IPS DF 6.9 (cell line): ENCODE data around the gene MET.

Experiments
- DNase-seq: peaks from one replicate; pipeline ENCODE4 v3.0.0-alpha.2; 2013; ENCODE audit warnings: low read depth, low spot score
- H3K27ac ChIP-seq: one replicate; pipeline ENCODE4 v1.5.1; 2013; ENCODE audit warnings: low read length, control low read depth
- H3K27me3 ChIP-seq: 2 replicates; pipeline ENCODE4 v1.6.1; 2013; ENCODE audit warnings: mild to moderate bottlenecking, low read length; ENCODE audit not compliant: control insufficient read depth, insufficient read depth
- H3K36me3 ChIP-seq: 2 replicates; pipeline ENCODE4 v1.6.1; 2013; ENCODE audit warnings: low read length; ENCODE audit not compliant: control insufficient read depth, insufficient read depth
- H3K4me1 ChIP-seq: 2 replicates; pipeline ENCODE4 v1.6.1; 2013; ENCODE audit warnings: low read length; ENCODE audit not compliant: control insufficient read depth, insufficient read depth
- H3K4me3 ChIP-seq: 2 replicates; pipeline ENCODE4 v1.5.1; 2013; ENCODE audit warnings: mild to moderate bottlenecking, low read length
- H3K9me3 ChIP-seq: 2 replicates; pipeline ENCODE4 v1.6.1; 2013; ENCODE audit warnings: low read length, inconsistent platforms; ENCODE audit not compliant: control insufficient read depth, insufficient read depth
- WGBS: extraction: QIAGEN DNeasy Blood & Tissue Kit; methylation state at CpG from one replicate; pipeline ENCODE4 v1.1.7; 2013; ENCODE audit warnings: mixed read lengths, missing lambda C conversion rate; ENCODE audit not compliant: insufficient read length, insufficient coverage; 5-methylcytosine and 5-hydroxymethylcytosine counted together

MET gene

GRCh38 chr7:116771640-116772039 lies 99.6 kb downstream of the MET start:
- Histone ChIP-seq H3K9me3 (no peaks in the 10 kb centered on the region), H3K27me3 (peaks cover 1% of the 10 kb centered on the region; the same call in 1 of the 2 replicates), H3K4me3 (no peak overlapping the region), H3K4me1 (no peaks in the 10 kb centered on the region), H3K27ac (no peak overlapping the region), H3K36me3 (no peaks in the 10 kb centered on the region)
- no CpG with 5 or more reads among the region's 7 CpGs for WGBS
- DNase-seq, result no peak

- H3K4me1 ChIP-seq, result no peaks in the 10 kb centered on the region
- H3K36me3 ChIP-seq, result no peaks in the 10 kb centered on the region
- H3K4me3 ChIP-seq, result no peak overlapping the region
- no peaks in the 10 kb centered on the region for H3K9me3 ChIP-seq
- DNase-seq, result no peak
- no peak overlapping the region for H3K27ac ChIP-seq
- H3K27me3 ChIP-seq, result peaks cover 1% of the 10 kb centered on the region; the same call in 1 of the 2 replicates
Observed at GRCh38 chr7:116772423-116772863, 100.4 kb downstream of the MET start.

- Histone ChIP-seq H3K27ac (no peak overlapping the region), H3K27me3 (peaks cover 1% of the 10 kb centered on the region; the same call in 1 of the 2 replicates), H3K4me1 (no peaks in the 10 kb centered on the region), H3K36me3 (no peaks in the 10 kb centered on the region), H3K4me3 (no peak overlapping the region), H3K9me3 (no peaks in the 10 kb centered on the region)
- no CpG with 5 or more reads among the region's 2 CpGs for WGBS
- no peak for DNase-seq
Observed at GRCh38 chr7:116772926-116773749, 101.1 kb downstream of the MET start.

GRCh38 chr7:116776046-116776445 lies 104.0 kb downstream of the MET start:
- WGBS, result no CpG with 5 or more reads among the region's 2 CpGs
- no peak overlapping the region for H3K27ac ChIP-seq
- no peaks in the 10 kb centered on the region for H3K9me3 ChIP-seq
- H3K27me3 ChIP-seq, result peaks cover 1% of the 10 kb centered on the region; the same call in 1 of the 2 replicates
- no peaks in the 10 kb centered on the region for H3K4me1 ChIP-seq
- DNase-seq, result no peak
- no peak overlapping the region for H3K4me3 ChIP-seq
- no peaks in the 10 kb centered on the region for H3K36me3 ChIP-seq

- WGBS, result no CpG with 5 or more reads among the region's 3 CpGs
- DNase-seq, result no peak
- H3K36me3 ChIP-seq, result no peaks in the 10 kb centered on the region
- H3K27ac ChIP-seq, result no peak overlapping the region
- H3K9me3 ChIP-seq, result no peaks in the 10 kb centered on the region
- no peaks in the 10 kb centered on the region; the same call in 1 of the 2 replicates for H3K27me3 ChIP-seq
- no peaks in the 10 kb centered on the region for H3K4me1 ChIP-seq
- H3K4me3 ChIP-seq, result no peak overlapping the region
Observed at GRCh38 chr7:116776610-116777289, 104.8 kb downstream of the MET start.

GRCh38 chr7:116777651-116778281 lies 105.8 kb downstream of the MET start:
- Histone ChIP-seq H3K4me1 (peaks cover under 1% of the 10 kb centered on the region; the same call in 1 of the 2 replicates), H3K27me3 (no peaks in the 10 kb centered on the region; the same call in 1 of the 2 replicates), H3K36me3 (no peaks in the 10 kb centered on the region), H3K9me3 (no peaks in the 10 kb centered on the region), H3K4me3 (no peak overlapping the region), H3K27ac (no peak overlapping the region)
- no peak for DNase-seq
- WGBS, result no CpG with 5 or more reads among the region's 3 CpGs

GRCh38 chr7:116779216-116779615 lies 107.2 kb downstream of the MET start:
- Histone ChIP-seq H3K9me3 (no peaks in the 10 kb centered on the region), H3K27me3 (no peaks in the 10 kb centered on the region; the same call in 1 of the 2 replicates), H3K36me3 (no peaks in the 10 kb centered on the region), H3K27ac (no peak overlapping the region), H3K4me3 (no peak overlapping the region), H3K4me1 (peaks cover 2% of the 10 kb centered on the region; the same call in 1 of the 2 replicates)
- WGBS, result no CpG with 5 or more reads among the region's 4 CpGs
- DNase-seq, result no peak

GRCh38 chr7:116779931-116780330 lies 107.9 kb downstream of the MET start:
- Histone ChIP-seq H3K36me3 (no peaks in the 10 kb centered on the region), H3K4me3 (no peak overlapping the region), H3K9me3 (no peaks in the 10 kb centered on the region), H3K4me1 (peaks cover 2% of the 10 kb centered on the region; the same call in 1 of the 2 replicates), H3K27ac (no peak overlapping the region), H3K27me3 (no peaks in the 10 kb centered on the region; the same call in 1 of the 2 replicates)
- WGBS, result no CpG with 5 or more reads among the region's 3 CpGs
- no peak for DNase-seq

- no peak for DNase-seq
- Histone ChIP-seq H3K27ac (no peak overlapping the region), H3K4me1 (peaks cover 2% of the 10 kb centered on the region; the same call in 1 of the 2 replicates), H3K27me3 (no peaks in the 10 kb centered on the region), H3K36me3 (no peaks in the 10 kb centered on the region), H3K4me3 (no peak overlapping the region), H3K9me3 (no peaks in the 10 kb centered on the region)
- WGBS, result no CpG with 5 or more reads among the region's 1 CpG
Observed at GRCh38 chr7:116780521-116780920, 108.5 kb downstream of the MET start.

- H3K27ac ChIP-seq, result no peak overlapping the region
- WGBS, result no CpG with 5 or more reads among the region's 1 CpG
- DNase-seq, result no peak
Observed at GRCh38 chr7:116780966-116781365, 109.0 kb downstream of the MET start.

More at GRCh38 chr7:116780966-116781365, 109.0 kb downstream of the MET start:
- Histone ChIP-seq H3K27me3 (no peaks in the 10 kb centered on the region), H3K9me3 (no peaks in the 10 kb centered on the region), H3K36me3 (no peaks in the 10 kb centered on the region), H3K4me1 (peaks cover 2% of the 10 kb centered on the region; the same call in 1 of the 2 replicates), H3K4me3 (no peak overlapping the region)
